HG02610 (cell line): ENCODE measurements around the gene PRMT6.
"Not testable (repeated sequence)": the region's sequence is repeated elsewhere in the genome, so short reads cannot be mapped to it uniquely, and the experiment has no call there.

ENCODE experiments used
- ATAC-seq: cut with Tn5 transposase; IDR thresholded peaks from one replicate; pipeline ENCODE4 v1.9.1; 2021; ENCODE audit warnings: mild to moderate bottlenecking, moderate library complexity; ENCODE audit not compliant: unreplicated experiment

Gene PRMT6

GRCh38 chr1:107056426-107057196 lies at the start of gene PRMT6:
TSS of gene PRMT6 (plus strand) at chr1:107056674. CDS start at chr1:107056716, 42 bp downstream.
- peak; percentile 93 for ATAC-seq

GRCh38 chr1:107009281-107009680 lies 47.2 kb upstream of the PRMT6 start:
- no peak for ATAC-seq

GRCh38 chr1:107010582-107010981 lies 45.9 kb upstream of the PRMT6 start:
- no peak for ATAC-seq

DNA sequence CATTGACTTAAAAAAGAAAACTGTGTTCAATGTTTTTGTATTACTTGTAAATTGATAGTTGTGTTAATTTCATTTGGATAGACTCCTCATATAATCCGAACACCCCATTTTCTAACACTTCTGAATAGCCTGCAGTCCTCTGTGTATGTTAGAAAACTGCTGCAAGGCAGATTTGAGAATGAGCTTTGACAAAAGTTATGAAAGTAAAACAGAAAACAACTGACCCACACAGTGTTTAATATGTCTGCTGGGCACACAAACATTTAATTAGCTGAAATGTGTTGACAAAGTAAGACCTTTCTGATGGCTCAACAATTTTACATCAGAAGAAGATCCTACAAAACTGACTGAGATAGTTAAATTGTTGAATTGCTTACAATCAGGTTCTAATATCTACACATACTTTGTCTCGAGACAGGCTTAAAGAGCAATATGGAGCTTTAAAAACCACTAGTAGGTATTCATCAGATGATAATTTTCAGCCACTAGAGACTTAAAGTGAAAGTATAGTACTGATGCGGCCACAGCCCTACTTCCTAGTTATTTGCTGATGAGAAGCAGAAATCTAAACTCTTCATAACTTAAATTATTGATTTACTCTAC lies 40.0 kb upstream of the PRMT6 start:
- ATAC-seq = peak; percentile 64

DNA sequence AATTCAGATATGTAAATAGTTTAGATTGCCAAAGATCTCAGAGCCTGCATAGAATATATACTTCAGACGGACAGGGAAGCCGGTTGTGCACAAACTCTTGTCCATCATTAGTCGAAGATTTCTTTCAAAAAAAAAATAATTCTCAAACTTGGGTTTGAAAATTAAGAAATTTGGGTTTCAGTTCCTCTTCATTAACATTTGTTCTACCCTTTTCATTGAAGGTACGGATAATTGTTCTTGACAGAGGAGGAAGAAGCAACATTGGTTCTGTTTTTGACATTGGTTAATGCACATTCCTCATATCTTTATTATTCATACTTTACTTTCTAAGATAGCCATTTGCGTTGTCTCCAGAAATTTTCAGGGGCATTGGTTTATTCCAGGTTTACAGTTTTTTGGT lies 38.0 kb upstream of the PRMT6 start:
- no peak for ATAC-seq

- no peak for ATAC-seq
Observed at GRCh38 chr1:107019166-107019565, 37.3 kb upstream of the PRMT6 start.

- not testable (repeated sequence) for ATAC-seq
Observed at GRCh38 chr1:107038874-107039273, 17.6 kb upstream of the PRMT6 start.

- not testable (repeated sequence) for ATAC-seq
Observed at GRCh38 chr1:107044310-107045220, 11.9 kb upstream of the PRMT6 start.

DNA sequence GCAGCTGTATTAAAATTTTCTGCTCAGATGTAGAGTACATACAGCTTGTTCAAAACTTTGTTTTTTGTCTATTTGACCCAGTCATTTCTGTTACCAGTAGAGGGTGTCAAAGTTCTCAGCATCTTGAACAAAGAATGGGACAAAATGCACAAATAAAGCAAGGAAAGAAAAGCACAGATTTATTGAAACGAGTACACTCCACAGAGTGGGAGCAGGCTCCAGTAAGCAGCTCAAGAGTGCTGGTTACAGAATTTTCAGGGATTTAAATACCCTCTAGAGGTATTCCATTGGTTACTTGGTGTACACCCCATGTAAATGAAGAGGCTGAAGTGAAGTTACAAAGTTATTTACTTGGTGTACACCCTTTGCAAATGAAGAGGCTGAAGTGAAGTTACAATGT lies 8.9 kb upstream of the PRMT6 start:
- ATAC-seq = no peak

DNA sequence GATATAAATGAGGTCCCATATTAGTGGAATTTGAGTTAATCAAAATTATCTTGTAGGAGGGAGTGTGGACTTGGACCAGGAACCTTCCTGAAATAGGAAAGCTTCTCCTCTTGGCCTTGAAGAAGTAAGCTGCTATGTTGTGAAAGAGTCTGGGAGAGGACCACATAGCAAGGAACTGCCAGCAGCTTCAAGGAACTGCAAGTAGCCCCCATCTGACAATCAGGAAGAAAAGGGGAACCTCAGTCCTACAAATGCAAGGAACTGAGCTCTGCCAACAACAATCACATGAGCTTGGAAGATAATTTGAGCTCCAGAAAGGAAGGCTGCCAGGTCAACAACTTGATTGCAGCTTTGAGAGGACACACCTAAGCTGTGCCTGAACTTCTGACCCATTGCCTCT lies 8.2 kb upstream of the PRMT6 start:
- no peak for ATAC-seq

DNA sequence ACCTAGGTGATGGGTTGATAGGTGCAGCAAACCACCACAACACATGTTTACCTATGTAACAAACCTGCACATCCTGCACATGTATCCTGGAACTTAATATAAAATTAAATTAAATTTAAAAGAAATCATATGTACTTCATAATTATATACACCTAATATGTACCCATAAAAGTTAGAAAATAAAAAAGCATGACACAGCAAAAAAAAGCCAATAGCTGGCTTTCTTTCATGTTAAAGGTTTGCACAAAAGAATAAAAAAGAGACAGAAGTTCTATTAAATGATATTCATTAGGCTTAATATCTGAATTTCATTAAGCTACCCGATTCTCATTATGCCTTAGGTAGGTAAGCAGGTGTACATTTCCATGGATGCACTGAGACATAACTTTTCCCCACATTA lies 5.2 kb upstream of the PRMT6 start:
- ATAC-seq = no peak

DNA sequence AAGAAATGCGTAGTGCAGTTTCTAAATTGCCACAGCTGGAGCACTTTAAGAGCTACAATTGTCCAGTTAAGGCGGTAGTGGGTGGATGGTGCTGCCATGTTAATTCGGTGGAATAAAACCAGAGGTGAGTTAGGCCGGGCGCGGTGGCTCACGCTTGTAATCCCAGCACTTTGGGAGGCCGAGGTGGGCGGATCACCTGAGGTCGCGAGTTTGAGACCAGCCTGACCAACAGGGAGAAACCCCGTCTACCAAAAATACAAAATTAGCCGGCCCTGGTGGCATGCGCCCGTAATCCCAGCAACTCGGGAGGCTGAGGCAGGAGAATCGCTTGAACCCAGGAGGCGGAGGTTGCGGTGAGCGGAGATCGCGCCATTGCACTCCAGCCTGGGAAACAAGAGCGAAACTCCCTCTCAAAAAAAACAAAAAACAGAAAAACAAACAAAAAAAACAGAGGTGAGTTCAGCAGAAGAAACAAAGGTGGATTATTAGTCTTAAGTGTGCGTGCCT lies 502 bp upstream of the PRMT6 start:
- ATAC-seq = not testable (repeated sequence)

DNA sequence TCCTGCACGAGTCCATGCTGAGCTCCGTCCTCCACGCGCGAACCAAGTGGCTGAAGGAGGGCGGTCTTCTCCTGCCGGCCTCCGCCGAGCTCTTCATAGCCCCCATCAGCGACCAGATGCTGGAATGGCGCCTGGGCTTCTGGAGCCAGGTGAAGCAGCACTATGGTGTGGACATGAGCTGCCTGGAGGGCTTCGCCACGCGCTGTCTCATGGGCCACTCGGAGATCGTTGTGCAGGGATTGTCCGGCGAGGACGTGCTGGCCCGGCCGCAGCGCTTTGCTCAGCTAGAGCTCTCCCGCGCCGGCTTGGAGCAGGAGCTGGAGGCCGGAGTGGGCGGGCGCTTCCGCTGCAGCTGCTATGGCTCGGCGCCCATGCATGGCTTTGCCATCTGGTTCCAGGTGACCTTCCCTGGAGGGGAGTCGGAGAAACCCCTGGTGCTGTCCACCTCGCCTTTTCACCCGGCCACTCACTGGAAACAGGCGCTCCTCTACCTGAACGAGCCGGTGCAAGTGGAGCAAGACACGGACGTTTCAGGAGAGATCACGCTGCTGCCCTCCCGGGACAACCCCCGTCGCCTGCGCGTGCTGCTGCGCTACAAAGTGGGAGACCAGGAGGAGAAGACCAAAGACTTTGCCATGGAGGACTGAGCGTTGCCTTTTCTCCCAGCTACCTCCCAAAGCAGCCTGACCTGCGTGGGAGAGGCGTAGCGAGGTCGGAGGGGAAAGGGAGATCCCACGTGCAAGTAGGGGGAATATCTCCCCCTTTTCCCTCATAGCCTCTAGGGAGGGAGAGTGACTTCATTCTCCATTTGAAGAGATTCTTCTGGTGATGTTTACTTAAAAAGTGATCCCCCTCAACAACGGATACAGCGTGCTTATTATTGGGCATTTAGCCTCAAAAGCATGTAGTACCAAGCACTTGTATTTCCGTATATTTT lies 991 bp downstream of the PRMT6 start:
- ATAC-seq = peak; percentile 68

DNA sequence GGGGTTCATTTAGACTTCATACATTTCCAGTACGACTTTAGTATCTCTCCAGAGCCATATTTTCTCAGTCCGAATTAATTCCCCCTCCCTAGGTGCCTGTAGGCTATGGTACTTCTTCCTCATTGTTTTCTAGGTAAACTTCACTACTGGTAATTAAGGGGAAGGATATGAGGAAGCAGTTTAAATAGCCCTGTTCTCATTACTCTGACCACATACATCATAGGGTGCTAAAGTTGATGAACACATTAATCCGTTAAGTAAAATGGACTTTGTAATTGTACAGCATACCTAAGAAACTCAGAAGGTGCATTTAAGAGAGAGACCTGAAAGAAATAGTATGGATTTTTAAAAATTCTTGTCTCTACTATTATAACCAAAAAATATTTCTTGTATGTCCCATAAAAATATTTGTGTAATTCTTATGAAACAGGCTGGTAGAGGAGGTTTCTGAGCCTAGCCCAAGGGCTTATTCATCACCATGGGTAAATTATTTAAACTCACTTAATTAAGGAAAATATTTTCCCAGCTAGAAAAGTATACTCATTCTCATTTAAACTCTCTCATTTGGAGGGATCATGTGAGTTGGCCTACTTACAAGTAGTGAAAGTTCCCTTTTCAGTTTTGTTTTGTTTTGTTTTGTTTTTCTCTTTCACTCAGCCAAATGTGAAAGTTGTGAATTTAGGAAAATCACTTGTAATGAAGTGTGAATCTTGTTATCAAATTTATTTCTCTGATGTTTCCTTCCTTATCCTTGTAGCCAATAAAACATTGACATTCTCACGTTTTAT lies 2.0 kb downstream of the PRMT6 start:
- ATAC-seq = no peak

DNA sequence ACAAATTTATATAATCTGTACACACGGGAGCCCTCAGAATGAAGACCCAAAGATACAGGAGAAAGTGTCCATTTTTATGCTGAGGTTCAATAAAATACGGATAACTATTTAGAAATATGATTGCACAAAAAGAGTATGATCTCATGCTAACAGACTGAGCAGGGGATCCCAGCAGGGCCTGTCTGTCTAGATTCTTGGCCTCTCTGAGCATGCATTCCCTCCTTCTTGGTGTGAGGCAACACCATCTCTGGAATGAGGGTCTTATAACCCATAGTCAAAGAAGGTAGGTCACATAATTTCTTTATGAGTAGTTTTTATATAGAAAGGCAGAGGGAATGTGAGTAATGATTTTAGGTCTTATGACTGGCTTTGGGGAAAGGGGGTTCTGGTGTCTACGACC lies 5.4 kb downstream of the PRMT6 start:
- ATAC-seq = no peak

- no peak for ATAC-seq
Observed at GRCh38 chr1:107073493-107073892, 17.0 kb downstream of the PRMT6 start.

DNA sequence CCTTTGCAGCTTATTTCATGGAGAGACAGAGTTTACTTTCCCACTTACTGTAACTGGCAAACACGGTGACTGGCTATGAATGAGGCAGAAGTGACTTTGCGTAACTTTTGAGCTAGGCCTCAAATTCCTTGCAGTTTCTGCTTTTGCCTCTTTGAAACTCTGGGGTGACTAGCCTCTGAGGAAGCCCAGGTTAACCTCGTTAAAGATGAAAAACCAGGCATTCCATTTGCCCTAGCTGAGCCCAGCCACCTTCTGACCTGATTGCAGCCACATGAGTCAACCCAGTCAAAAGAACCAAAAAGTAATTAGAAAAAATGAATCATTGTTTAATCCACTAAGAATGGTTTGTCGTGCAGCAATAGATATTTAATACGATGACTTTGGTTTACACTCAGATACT lies 20.4 kb downstream of the PRMT6 start:
- no peak for ATAC-seq

DNA sequence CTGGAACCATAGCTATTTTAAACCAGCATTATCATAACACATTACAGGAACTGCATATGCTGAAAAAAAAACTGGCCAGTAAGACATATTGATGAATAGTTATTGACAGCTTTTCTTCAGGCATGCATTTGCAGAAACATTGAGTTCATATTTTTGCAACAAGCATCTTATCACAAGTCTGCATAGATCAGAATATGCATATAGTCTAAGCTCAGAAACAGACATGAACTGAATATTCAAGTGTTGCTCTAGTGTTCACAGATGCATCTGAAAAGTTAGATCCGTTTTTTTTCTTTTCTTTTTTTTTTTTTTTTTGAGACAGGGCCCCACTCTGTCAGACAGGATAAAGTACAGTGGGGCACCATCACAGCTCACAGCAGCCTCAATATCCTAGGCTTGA lies 22.8 kb downstream of the PRMT6 start:
- ATAC-seq = no peak

- no peak for ATAC-seq
Observed at GRCh38 chr1:107081102-107081501, 24.6 kb downstream of the PRMT6 start.
